Measurements from ENCODE around the gene MTMR1. TPM values are rescaled to one million over a fixed set of nuclear protein-coding genes. Genes with fewer than 3 reads are reported as not detected.

MTMR1 gene
- total and polyA plus RNA-seq, 9 of the 15 experiments (the other 6 are each of a cell fraction or from before 2014, with no cell fraction given) = 0.96 to 35.4 (median 22.4) TPM

DNA sequence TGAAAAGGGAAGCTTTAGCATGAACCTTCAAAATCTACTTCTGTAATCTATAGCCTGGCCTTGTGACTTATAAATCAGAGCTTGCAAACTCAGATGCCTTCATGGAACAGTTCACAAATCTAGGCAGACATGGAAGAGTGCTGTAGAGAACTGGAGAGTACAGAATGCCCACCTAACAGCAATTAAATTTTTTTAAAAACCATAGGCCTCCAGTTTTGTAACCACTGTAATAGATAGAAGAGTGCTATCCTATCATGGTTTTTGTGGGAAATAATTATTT lies 10.4 kb downstream of the MTMR1 start:
- Histone ChIP-seq H3K4me2 (ENCODE audit: insufficient read depth, low read length) (no peak overlapping the region), H2AFZ (ENCODE audit: low read depth, low read length) (no peak overlapping the region), H4K20me1 (replicated peaks; ENCODE audit: control insufficient read depth, insufficient read depth, low read length) (no peaks in the 10 kb centered on the region), H3K9me1 (ENCODE audit: control insufficient read depth, insufficient read depth, low read length) (no peaks in the 10 kb centered on the region), H3K79me2 (ENCODE audit: control insufficient read depth, insufficient read depth, low read length) (no peaks in the 10 kb centered on the region; the same call in 2 of the 3 replicates), H3K4me1 (replicated peaks in 1 of 2; ENCODE audit: control insufficient read depth in 2 of 2, insufficient read depth in 2 of 2, low read length in 2 of 2) (no peaks in the 10 kb centered on the region), H3K4me3 (no peak overlapping the region), H3K36me3 (ENCODE audit: control insufficient read depth, insufficient read depth, low read length) (peaks cover 56% of the 10 kb centered on the region; the same call in 2 of the 3 replicates), H3K27me3 (ENCODE audit: control insufficient read depth in 2 of 2, insufficient read depth in 2 of 2, low read length in 2 of 2) (no peaks in the 10 kb centered on the region), H3K27ac (ENCODE audit: extremely low read depth, low read depth, low read length) (no peak overlapping the region), H3K9me3 (replicated peaks; ENCODE audit: control insufficient read depth, insufficient read depth, low read depth, low read length) (no peaks in the 10 kb centered on the region), H3K9ac (ENCODE audit: insufficient read depth in 1 of 2, low read depth in 2 of 2, low read length in 2 of 2) (no peak overlapping the region)
- POLR2A ChIA-PET = no interaction called here
- intact Hi-C loops (cut with micrococcal nuclease) (no loop called here), in situ Hi-C loops (cut with MboI) (loop anchor here (25.0 kb wide), 1 partner anchor 741 kb away; no protein-coding TSS in a partner anchor)
- TF ChIP-seq ZNF384 (IDR thresholded peaks at IDR 0.05; ENCODE audit: low read depth, low read length) (no peak), FOSL1 (tag; conservative IDR thresholded peaks at IDR 0.05) (no peak), TFE3 (CRISPR knock-in tag; IDR thresholded peaks at IDR 0.05) (no peak), ARID4B (CRISPR knock-in tag; IDR thresholded peaks at IDR 0.05) (no peak), ZKSCAN1 (IDR thresholded peaks at IDR 0.05; ENCODE audit: low read depth, low read length) (no peak), ZNF311 (CRISPR knock-in tag; IDR thresholded peaks at IDR 0.05) (no peak), ZNF830 (CRISPR knock-in tag; IDR thresholded peaks at IDR 0.05) (no peak), ZNF780A (CRISPR knock-in tag; IDR thresholded peaks at IDR 0.05) (no peak), ZEB2 (IDR thresholded peaks at IDR 0.05) (no peak), CBFA2T3 (IDR thresholded peaks at IDR 0.05) (no peak), NFATC3 (IDR thresholded peaks at IDR 0.05) (no peak), RBM25 (IDR thresholded peaks at IDR 0.05; ENCODE audit: low read depth, low read length, severe bottlenecking) (no peak), ZNF76 (CRISPR knock-in tag; IDR thresholded peaks at IDR 0.05; ENCODE audit: borderline replicate concordance) (no peak)
- TF ChIP-seq, protein P1, sequence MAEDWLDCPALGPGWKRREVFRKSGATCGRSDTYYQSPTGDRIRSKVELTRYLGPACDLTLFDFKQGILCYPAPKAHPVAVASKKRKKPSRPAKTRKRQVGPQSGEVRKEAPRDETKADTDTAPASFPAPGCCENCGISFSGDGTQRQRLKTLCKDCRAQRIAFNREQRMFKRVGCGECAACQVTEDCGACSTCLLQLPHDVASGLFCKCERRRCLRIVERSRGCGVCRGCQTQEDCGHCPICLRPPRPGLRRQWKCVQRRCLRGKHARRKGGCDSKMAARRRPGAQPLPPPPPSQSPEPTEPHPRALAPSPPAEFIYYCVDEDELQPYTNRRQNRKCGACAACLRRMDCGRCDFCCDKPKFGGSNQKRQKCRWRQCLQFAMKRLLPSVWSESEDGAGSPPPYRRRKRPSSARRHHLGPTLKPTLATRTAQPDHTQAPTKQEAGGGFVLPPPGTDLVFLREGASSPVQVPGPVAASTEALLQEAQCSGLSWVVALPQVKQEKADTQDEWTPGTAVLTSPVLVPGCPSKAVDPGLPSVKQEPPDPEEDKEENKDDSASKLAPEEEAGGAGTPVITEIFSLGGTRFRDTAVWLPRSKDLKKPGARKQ (CRISPR knock-in tag; IDR thresholded peaks at IDR 0.05) = no peak
- DNase-seq (ENCODE audit: extremely low read depth in 1 of 4, low spot score in 3 of 4) (no peak), FAIRE-seq (no peak), ATAC-seq (no peak)
- no TSS peak for BruUV-seq (replicated peaks)
- CTCF ChIA-PET (ENCODE audit: low intra/inter-chr PET ratio) = no interaction called here
